Smooth muscle cell (in vitro differentiated cells): Measurements from ENCODE around the gene FAM120AOS. TPM values are rescaled to one million over a fixed set of nuclear protein-coding genes. Genes with fewer than 3 reads are reported as not detected.

Experiments used
- DNase-seq: peaks from one replicate; lab custom pipeline; 2025; ENCODE audit not compliant: unreplicated experiment; lab: John Stamatoyannopoulos, UW
- H2AFZ ChIP-seq: fragments of 200-600 bp; sonication (generic); 2 replicates; pipeline ENCODE4 v1.6.0; 2016; ENCODE audit warnings: antibody characterized with exemption, low read depth, mild to moderate bottlenecking
- H3F3A ChIP-seq: fragments of 200-600 bp; sonication (generic); 2 replicates; pipeline ENCODE4 v1.6.0; 2017; ENCODE audit warnings: antibody characterized with exemption, low read depth
- H3K27ac ChIP-seq: fragments of 200-600 bp; sonication (generic); 2 replicates; pipeline ENCODE4 v1.5.1; 2016; ENCODE audit warnings: low read depth, mild to moderate bottlenecking
- H3K27me3 ChIP-seq: fragments of 200-600 bp; sonication (generic); 2 replicates; pipeline ENCODE4 v1.6.1; 2016; ENCODE audit warnings: low read depth, mild to moderate bottlenecking
- H3K36me3 ChIP-seq: fragments of 200-600 bp; sonication (generic); 2 replicates; pipeline ENCODE4 v1.5.1; 2016; ENCODE audit warnings: low read depth
- H3K4me1 ChIP-seq: fragments of 200-600 bp; sonication (generic); 2 replicates; pipeline ENCODE4 v1.5.1; 2016; ENCODE audit warnings: low read depth
- H3K4me2 ChIP-seq: fragments of 200-600 bp; sonication (generic); 2 replicates; pipeline ENCODE4 v1.6.0; 2016; ENCODE audit warnings: mild to moderate bottlenecking
- H3K4me3 ChIP-seq: fragments of 200-600 bp; sonication (generic); 2 replicates; pipeline ENCODE4 v1.5.1; 2016; ENCODE audit warnings: mild to moderate bottlenecking
- H3K79me2 ChIP-seq: fragments of 200-600 bp; sonication (generic); 2 replicates; pipeline ENCODE4 v1.6.0; 2016; ENCODE audit warnings: low read depth, mild to moderate bottlenecking
- H3K9ac ChIP-seq: fragments of 200-600 bp; sonication (generic); 2 replicates; pipeline ENCODE4 v1.6.0; 2016; ENCODE audit warnings: low read depth
- H3K9me3 ChIP-seq: fragments of 200-600 bp; sonication (generic); replicated peaks from 2 replicates; pipeline ENCODE4 v1.5.1; 2016; ENCODE audit warnings: low read depth
- H4K20me1 ChIP-seq: fragments of 200-600 bp; sonication (generic); 2 replicates; pipeline ENCODE4 v1.6.0; 2016; ENCODE audit warnings: low read depth
- WGBS: methylation state at CpG from one replicate; pipeline ENCODE4 v1.1.7; 2016; ENCODE audit warnings: low lambda C conversion rate; 5-methylcytosine and 5-hydroxymethylcytosine counted together
- polyA plus RNA-seq: library from polyadenylated mRNA; unstranded; fragments of >200 nt; fragmentation: Nextera tagmentation; extraction: Ambion mirVana; gene quantifications from 2 replicates; pipeline ENCODE4 v1.2.1, GENCODE V29; 2016
- total RNA-seq: library from RNA; depleted of rRNA; stranded (reverse); fragments of >200 nt; gene quantifications from 2 replicates; pipeline ENCODE4 v1.2.3, GENCODE V29; 2014
- TF ChIP-seq, protein P1 (sequence below): fragments of 200-600 bp; sonication (generic); IDR thresholded peaks from 2 replicates; pipeline ENCODE4 v1.5.1; 2017; ENCODE audit warnings: borderline replicate concordance, mild to moderate bottlenecking, antibody characterized with exemption; ENCODE audit not compliant: insufficient read depth, poor library complexity, severe bottlenecking

FAM120AOS gene
- total and polyA plus RNA-seq, 2 experiments from 2014 or later: 18.7 to 28.8 TPM

DNA sequence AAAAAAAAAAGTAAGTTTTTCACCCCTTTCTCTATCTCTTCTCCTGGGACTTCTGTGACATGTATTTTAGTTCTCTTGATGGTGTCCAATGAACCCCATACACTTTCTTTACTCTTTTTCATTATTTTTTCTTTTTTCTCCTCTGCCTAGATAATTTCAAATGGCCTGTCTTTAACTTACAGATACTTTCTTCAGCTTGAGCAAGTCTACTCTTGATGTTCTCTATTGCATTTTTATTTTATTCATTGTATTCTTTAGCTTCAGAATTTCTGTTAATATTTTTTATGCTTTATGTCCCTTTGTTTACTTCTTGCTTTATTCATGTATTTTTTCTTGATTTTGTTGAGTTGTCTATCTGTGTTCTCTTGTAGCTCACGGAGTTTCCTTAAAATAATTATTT lies 34.4 kb downstream of the FAM120AOS start:
- Histone ChIP-seq H3K4me3 (no peak overlapping the region), H3K9me3 (no peaks in the 10 kb centered on the region), H3K36me3 (no peaks in the 10 kb centered on the region), H3K27ac (no peak overlapping the region), H3K79me2 (no peaks in the 10 kb centered on the region), H3K27me3 (no peaks in the 10 kb centered on the region), H2AFZ (no peak overlapping the region), H3K9ac (no peak overlapping the region), H3F3A (no peaks in the 10 kb centered on the region), H3K4me2 (no peak overlapping the region), H4K20me1 (no peaks in the 10 kb centered on the region), H3K4me1 (no peaks in the 10 kb centered on the region)
- WGBS: 87% methylated on average over 1 of the region's 1 CpG
- no peak for DNase-seq
- TF ChIP-seq, protein P1, sequence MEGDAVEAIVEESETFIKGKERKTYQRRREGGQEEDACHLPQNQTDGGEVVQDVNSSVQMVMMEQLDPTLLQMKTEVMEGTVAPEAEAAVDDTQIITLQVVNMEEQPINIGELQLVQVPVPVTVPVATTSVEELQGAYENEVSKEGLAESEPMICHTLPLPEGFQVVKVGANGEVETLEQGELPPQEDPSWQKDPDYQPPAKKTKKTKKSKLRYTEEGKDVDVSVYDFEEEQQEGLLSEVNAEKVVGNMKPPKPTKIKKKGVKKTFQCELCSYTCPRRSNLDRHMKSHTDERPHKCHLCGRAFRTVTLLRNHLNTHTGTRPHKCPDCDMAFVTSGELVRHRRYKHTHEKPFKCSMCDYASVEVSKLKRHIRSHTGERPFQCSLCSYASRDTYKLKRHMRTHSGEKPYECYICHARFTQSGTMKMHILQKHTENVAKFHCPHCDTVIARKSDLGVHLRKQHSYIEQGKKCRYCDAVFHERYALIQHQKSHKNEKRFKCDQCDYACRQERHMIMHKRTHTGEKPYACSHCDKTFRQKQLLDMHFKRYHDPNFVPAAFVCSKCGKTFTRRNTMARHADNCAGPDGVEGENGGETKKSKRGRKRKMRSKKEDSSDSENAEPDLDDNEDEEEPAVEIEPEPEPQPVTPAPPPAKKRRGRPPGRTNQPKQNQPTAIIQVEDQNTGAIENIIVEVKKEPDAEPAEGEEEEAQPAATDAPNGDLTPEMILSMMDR: no peak

- Histone ChIP-seq H3K4me2 (no peak overlapping the region), H4K20me1 (no peaks in the 10 kb centered on the region), H3K36me3 (no peaks in the 10 kb centered on the region), H3K27ac (no peak overlapping the region), H3K79me2 (no peaks in the 10 kb centered on the region), H2AFZ (no peak overlapping the region), H3K4me3 (no peak overlapping the region), H3K27me3 (no peaks in the 10 kb centered on the region), H3K9me3 (no peaks in the 10 kb centered on the region), H3F3A (no peaks in the 10 kb centered on the region), H3K9ac (no peak overlapping the region), H3K4me1 (no peaks in the 10 kb centered on the region)
- 100% methylated on average over 1 of the region's 1 CpG for WGBS
- TF ChIP-seq, protein P1: no peak
- DNase-seq: no peak
These were observed 35.8 kb downstream of the FAM120AOS start for GRCh38 chr9:93417538-93417937.

DNA sequence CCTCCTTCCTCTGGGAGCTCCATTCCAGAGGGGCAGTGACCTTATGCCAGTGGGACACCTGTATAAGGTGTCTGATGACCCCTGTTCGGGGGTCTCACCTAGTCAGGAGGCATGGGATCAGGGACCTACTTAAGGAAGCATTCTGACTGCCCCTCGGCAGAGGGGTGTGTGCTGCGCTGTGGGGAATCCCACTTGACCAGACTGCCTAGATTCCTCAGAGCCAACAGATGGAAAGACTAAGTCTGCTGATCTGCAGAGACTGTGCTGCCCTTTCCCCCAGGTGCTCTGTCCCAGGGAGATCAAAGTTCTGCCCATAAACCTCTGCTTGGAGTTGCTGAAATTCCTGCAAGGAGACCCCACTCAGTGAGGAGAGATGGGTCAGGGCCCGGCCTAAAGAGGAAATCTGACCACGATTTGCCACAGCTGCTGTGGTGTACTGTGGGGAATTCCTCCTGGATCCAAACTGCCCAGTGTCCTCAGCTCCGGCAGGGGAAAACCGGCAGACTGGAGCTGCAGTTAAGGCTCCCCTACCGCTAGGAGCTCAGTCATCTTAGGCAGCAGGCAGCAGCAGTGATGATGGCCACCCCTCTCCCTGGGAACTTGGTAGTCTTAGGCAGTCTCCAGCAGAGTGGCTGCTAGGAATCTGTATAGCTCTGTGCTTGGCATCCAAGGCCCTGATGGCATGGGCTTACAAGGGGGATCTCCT lies 36.7 kb downstream of the FAM120AOS start:
- Histone ChIP-seq H3K79me2 (no peaks in the 10 kb centered on the region), H3K4me3 (no peak overlapping the region), H3K4me1 (no peaks in the 10 kb centered on the region), H3F3A (no peaks in the 10 kb centered on the region), H3K27me3 (no peaks in the 10 kb centered on the region), H2AFZ (no peak overlapping the region), H3K27ac (no peak overlapping the region), H3K9me3 (no peaks in the 10 kb centered on the region), H4K20me1 (no peaks in the 10 kb centered on the region), H3K36me3 (no peaks in the 10 kb centered on the region), H3K9ac (no peak overlapping the region), H3K4me2 (no peak overlapping the region)
- 83% methylated on average over 8 of the region's 8 CpGs for WGBS
- TF ChIP-seq, protein P1: no peak
- DNase-seq: no peak

- H3F3A ChIP-seq: no peaks in the 10 kb centered on the region
- no peak overlapping the region for H2AFZ ChIP-seq
- WGBS: 97% methylated on average over 2 of the region's 2 CpGs
- no peaks in the 10 kb centered on the region for H3K9me3 ChIP-seq
- H3K27ac ChIP-seq: no peak overlapping the region
- no peak overlapping the region for H3K9ac ChIP-seq
- H3K4me1 ChIP-seq: no peaks in the 10 kb centered on the region
- H3K4me2 ChIP-seq: no peak overlapping the region
- H3K4me3 ChIP-seq: no peak overlapping the region
- H3K27me3 ChIP-seq: peaks cover 4% of the 10 kb centered on the region
- H4K20me1 ChIP-seq: no peaks in the 10 kb centered on the region
- DNase-seq: no peak
- TF ChIP-seq, protein P1: no peak
- H3K79me2 ChIP-seq: no peaks in the 10 kb centered on the region
- no peaks in the 10 kb centered on the region for H3K36me3 ChIP-seq
These were observed 38.1 kb downstream of the FAM120AOS start for GRCh38 chr9:93415176-93415690.
